Parathyroid adenoma (tissue), 2 donors: Measurements from ENCODE around the gene STARD13.

ENCODE experiments used
- H2AFZ ChIP-seq: fragments of 300-600 bp; sonication (generic); one replicate; pipeline ENCODE4 v1.7.0; 2017; ENCODE audit warnings: antibody characterized with exemption, mild to moderate bottlenecking
- H3K27ac ChIP-seq: fragments of 300-600 bp; sonication (generic); one replicate; pipeline ENCODE4 v1.7.0; 2017
- H3K27me3 ChIP-seq: fragments of 300-600 bp; sonication (generic); one replicate; pipeline ENCODE4 v1.7.0; 2017; ENCODE audit warnings: low read length; ENCODE audit not compliant: control insufficient read depth, insufficient read depth
- H3K36me3 ChIP-seq: fragments of 300-600 bp; sonication (generic); one replicate; pipeline ENCODE4 v1.7.0; 2017; ENCODE audit warnings: low read length; ENCODE audit not compliant: control insufficient read depth, insufficient read depth
- H3K4me1 ChIP-seq: fragments of 300-600 bp; sonication (generic); one replicate; pipeline ENCODE4 v1.7.0; 2017; ENCODE audit warnings: control low read depth
- H3K4me2 ChIP-seq: fragments of 300-600 bp; sonication (generic); one replicate; pipeline ENCODE4 v1.7.0; 2017; ENCODE audit warnings: low read length
- H3K4me3 ChIP-seq: fragments of 300-600 bp; sonication (generic); one replicate; pipeline ENCODE4 v1.7.0; 2017; ENCODE audit warnings: low read depth, low read length
- H3K79me2 ChIP-seq: fragments of 300-600 bp; sonication (generic); one replicate; pipeline ENCODE4 v1.7.0; 2017; ENCODE audit warnings: control low read depth
- H3K9ac ChIP-seq: fragments of 300-600 bp; sonication (generic); one replicate; pipeline ENCODE4 v1.7.0; 2017; ENCODE audit warnings: mild to moderate bottlenecking
- H3K9me3 ChIP-seq: fragments of 300-600 bp; sonication (generic); one replicate; pipeline ENCODE4 v1.7.0; 2017; ENCODE audit warnings: low read length; ENCODE audit not compliant: control insufficient read depth
- TF ChIP-seq, protein P1 (sequence below): fragments of 300-600 bp; sonication (generic); IDR thresholded peaks from one replicate; pipeline ENCODE4 v1.7.0; 2017; ENCODE audit warnings: antibody characterized with exemption, mild to moderate bottlenecking
- donor health status: primary hyperparathyroidism.

The STARD13 gene

DNA sequence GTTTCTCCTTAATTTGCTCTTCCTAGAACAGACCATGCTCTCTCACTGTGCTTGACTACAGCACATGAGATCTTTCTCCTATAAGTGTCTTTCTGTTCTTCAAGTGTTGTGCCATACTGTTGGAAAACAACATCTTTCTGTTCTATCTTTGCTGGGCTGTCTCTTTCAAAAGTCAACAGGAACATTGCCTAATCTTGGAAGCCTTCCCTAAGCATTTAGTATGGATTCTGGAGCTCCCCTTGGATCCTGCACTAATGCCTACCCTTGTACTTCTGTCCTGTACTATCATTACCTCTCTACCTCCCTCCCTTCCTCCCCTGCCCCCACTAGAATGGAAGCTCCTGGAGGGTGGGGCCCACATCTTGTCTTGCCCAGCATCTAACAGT lies 26.8 kb downstream of the STARD13 start:
- H3K79me2 ChIP-seq = no peaks in the 10 kb centered on the region
- no peak overlapping the region for H3K4me3 ChIP-seq
- H3K27me3 ChIP-seq = no peaks in the 10 kb centered on the region
- H3K4me1 ChIP-seq = no peaks in the 10 kb centered on the region
- H3K9ac ChIP-seq = no peak overlapping the region
- H3K27ac ChIP-seq = no peak overlapping the region
- TF ChIP-seq, protein P1, sequence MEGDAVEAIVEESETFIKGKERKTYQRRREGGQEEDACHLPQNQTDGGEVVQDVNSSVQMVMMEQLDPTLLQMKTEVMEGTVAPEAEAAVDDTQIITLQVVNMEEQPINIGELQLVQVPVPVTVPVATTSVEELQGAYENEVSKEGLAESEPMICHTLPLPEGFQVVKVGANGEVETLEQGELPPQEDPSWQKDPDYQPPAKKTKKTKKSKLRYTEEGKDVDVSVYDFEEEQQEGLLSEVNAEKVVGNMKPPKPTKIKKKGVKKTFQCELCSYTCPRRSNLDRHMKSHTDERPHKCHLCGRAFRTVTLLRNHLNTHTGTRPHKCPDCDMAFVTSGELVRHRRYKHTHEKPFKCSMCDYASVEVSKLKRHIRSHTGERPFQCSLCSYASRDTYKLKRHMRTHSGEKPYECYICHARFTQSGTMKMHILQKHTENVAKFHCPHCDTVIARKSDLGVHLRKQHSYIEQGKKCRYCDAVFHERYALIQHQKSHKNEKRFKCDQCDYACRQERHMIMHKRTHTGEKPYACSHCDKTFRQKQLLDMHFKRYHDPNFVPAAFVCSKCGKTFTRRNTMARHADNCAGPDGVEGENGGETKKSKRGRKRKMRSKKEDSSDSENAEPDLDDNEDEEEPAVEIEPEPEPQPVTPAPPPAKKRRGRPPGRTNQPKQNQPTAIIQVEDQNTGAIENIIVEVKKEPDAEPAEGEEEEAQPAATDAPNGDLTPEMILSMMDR = no peak
- H2AFZ ChIP-seq = no peak overlapping the region
- H3K36me3 ChIP-seq = no peaks in the 10 kb centered on the region
- no peaks in the 10 kb centered on the region for H3K9me3 ChIP-seq
- H3K4me2 ChIP-seq = no peak overlapping the region

DNA sequence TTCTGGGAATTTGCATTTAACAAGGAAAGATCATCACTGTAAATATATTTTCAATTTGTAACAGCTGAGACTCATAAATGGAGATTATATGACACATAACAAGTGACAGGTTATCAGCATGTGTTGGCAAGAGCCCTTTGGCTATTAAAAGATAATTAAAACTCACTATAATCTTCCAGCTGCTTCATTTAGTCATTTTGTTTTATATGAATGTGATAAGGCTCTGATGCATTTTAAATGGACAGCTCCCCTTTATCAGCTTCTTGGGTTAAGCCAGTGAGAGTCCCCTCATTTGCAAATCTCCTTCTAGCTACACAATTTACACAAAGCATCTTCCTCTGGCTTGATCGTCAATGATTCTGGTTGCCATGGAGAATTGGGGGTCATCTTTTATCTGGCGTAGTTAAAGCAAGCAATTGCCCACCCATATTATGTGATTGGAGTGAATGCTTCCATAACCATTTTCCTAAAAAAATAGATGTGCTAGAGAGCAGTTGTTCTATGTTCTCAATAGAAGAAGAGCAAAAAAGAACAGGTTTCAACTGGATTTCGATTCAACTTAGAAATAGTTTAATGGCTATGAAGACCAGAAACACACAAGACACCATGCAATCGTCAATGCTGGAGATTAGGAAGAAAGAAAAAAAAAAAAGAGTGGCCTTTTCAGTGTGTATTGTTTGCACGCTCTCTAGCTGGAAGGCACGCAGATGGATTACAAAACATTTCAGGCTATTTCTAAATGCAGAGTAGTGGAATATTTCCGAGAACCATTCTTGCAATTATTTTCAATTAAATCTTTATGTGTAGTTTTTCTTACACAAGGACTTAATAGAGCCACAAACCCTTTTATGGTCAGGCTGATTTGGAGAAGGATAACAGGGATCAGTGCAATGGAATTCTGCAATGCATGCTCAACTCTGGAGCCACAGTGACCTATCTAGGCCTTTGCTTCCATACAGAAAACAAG lies 27.4 kb downstream of the STARD13 start:
- no peaks in the 10 kb centered on the region for H3K27me3 ChIP-seq
- H3K27ac ChIP-seq = no peak overlapping the region
- no peak overlapping the region for H3K4me2 ChIP-seq
- no peak overlapping the region for H3K4me3 ChIP-seq
- H3K4me1 ChIP-seq = no peaks in the 10 kb centered on the region
- no peak overlapping the region for H3K9ac ChIP-seq
- H2AFZ ChIP-seq = no peak overlapping the region
- no peaks in the 10 kb centered on the region for H3K36me3 ChIP-seq
- TF ChIP-seq, protein P1 = no peak
- H3K79me2 ChIP-seq = no peaks in the 10 kb centered on the region
- H3K9me3 ChIP-seq = no peaks in the 10 kb centered on the region

DNA sequence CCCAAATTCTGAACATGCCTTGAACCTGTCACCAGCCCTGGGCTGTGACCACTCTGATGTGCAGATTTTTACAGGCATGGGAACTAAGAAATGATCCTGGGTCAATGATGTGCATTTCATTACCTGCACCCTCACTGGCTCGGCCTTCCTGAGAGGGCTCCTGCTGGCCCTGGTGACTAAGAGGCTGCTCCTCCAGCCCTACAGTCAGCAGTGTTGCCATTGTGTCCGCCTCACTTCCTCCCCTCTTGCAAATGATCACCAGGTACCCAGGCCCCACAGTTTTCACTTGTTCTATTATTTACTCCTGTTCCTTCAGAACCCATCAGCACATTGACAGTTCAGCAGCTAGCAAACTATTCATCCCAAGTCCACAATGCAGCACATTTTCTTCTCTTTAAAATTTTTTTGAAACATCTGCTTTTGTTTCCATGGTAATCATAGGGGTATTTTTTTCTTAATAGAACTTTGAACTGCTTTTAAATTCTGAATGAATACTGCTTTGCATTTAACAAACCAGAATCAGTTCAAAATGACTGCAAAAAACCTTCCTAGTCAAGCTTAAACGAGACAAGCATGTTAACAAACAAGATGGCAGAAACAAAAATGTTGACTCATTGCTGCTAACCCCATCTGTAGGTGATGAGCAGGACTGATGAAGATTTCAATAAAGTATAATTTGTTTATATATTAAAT lies 29.3 kb downstream of the STARD13 start:
- TF ChIP-seq, protein P1 = no peak
- H3K27ac ChIP-seq = no peak overlapping the region
- no peaks in the 10 kb centered on the region for H3K36me3 ChIP-seq
- H3K79me2 ChIP-seq = no peaks in the 10 kb centered on the region
- no peak overlapping the region for H2AFZ ChIP-seq
- no peak overlapping the region for H3K4me3 ChIP-seq
- H3K9me3 ChIP-seq = no peaks in the 10 kb centered on the region
- no peaks in the 10 kb centered on the region for H3K27me3 ChIP-seq
- H3K9ac ChIP-seq = no peak overlapping the region
- no peaks in the 10 kb centered on the region for H3K4me1 ChIP-seq
- H3K4me2 ChIP-seq = no peak overlapping the region

DNA sequence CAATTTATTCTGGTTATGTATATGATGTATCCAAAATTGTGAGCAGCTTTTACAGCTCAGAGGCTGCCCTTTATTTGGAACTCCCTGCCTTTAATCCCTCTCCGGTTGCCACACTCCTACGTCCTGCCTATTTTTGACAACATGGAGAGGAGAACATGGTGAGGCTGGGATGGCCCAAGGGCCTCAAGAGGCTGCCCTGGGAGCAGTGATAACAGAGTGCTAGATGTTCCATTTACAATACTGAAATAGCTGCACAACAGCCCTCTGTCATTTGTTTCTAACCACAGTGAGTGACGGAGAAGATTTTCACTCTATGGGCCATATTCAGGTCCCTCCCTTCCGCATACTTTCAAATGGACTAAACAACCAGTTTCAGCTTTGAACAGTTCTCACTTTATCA lies 33.4 kb downstream of the STARD13 start:
- Histone ChIP-seq H3K9me3 (no peaks in the 10 kb centered on the region), H2AFZ (no peak overlapping the region), H3K9ac (no peak overlapping the region), H3K27me3 (no peaks in the 10 kb centered on the region), H3K79me2 (peaks cover 4% of the 10 kb centered on the region), H3K4me3 (no peak overlapping the region), H3K36me3 (no peaks in the 10 kb centered on the region), H3K27ac (no peak overlapping the region), H3K4me1 (no peaks in the 10 kb centered on the region), H3K4me2 (no peak overlapping the region)
- TF ChIP-seq, protein P1 = no peak
